GM23338 (cell line): ENCODE results near the gene EGFL7.
"Not testable (repeated sequence)": the region's sequence is repeated elsewhere in the genome, so short reads cannot be mapped to it uniquely, and the experiment has no call there.

Source experiments
- EZH2 ChIP-seq: fragments of 200-600 bp; sonication (generic); IDR thresholded peaks from one replicate; pipeline ENCODE4 v1.8.0; 2017; ENCODE audit warnings: antibody characterized with exemption, mild to moderate bottlenecking, low read depth; ENCODE audit not compliant: unreplicated experiment
- EZH2phosphoT487 ChIP-seq: fragments of 200-600 bp; sonication (generic); IDR thresholded peaks from one replicate; pipeline ENCODE4 v1.8.1; 2018; ENCODE audit warnings: antibody characterized with exemption; ENCODE audit not compliant: unreplicated experiment
- NANOG ChIP-seq: IDR thresholded peaks from 2 replicates; pipeline ENCODE4 v1.6.1; 2016; ENCODE audit warnings: antibody characterized with exemption, borderline replicate concordance
- POLR2AphosphoS5 ChIP-seq: IDR thresholded peaks from 2 replicates; pipeline ENCODE4 v1.6.1; 2016; ENCODE audit warnings: antibody characterized with exemption, low read depth
- STAT1 ChIP-seq: IDR thresholded peaks from one replicate; pipeline ENCODE4 v1.6.1; 2016; ENCODE audit warnings: antibody characterized with exemption; ENCODE audit not compliant: unreplicated experiment
- TF ChIP-seq, protein P1 (sequence below), 2 experiments: fragments of 200-600 bp in 1 of 2; sonication (generic) in 1 of 2; conservative IDR thresholded peaks; 2 replicates each; pipeline versions ENCODE4 v1.5.1 to v1.6.1; 2016 to 2017; ENCODE audit warnings: antibody characterized with exemption in 2 of 2, low read depth in 2 of 2, mild to moderate bottlenecking in 2 of 2, moderate library complexity in 1 of 2
- TF ChIP-seq, protein P2 (sequence below): fragments of 250-450 bp; sonication (Bioruptor Pico); IDR thresholded peaks from 2 replicates; pipeline ENCODE4 v1.5.0; 2020; ENCODE audit warnings: mild to moderate bottlenecking, moderate library complexity
- TF ChIP-seq, protein P3 (sequence below): IDR thresholded peaks from one replicate; pipeline ENCODE4 v1.6.1; 2018; ENCODE audit warnings: antibody characterized with exemption; ENCODE audit not compliant: unreplicated experiment
- TF ChIP-seq, protein P4 (sequence below): IDR thresholded peaks from 2 replicates; pipeline ENCODE4 v1.6.1; 2016; ENCODE audit warnings: antibody characterized with exemption

DNA sequence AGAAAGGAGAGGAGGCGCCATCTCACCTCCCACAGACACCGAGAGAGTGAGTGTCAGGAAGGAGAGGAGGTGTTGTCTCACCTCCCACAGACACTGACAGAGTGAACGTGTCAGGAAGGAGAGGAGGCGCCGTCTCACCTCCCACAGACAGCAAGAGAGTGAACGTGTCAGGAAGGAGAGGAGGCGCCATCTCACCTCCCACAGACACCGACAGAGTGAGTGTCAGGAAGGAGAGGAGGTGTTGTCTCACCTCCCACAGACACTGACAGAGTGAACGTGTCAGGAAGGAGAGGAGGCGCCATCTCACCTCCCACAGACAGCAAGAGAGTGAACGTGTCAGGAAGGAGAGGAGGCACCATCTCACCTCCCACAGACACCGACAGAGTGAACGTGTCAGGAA, 30.6 kb upstream of the EGFL7 start:
- TF ChIP-seq, protein P1, sequence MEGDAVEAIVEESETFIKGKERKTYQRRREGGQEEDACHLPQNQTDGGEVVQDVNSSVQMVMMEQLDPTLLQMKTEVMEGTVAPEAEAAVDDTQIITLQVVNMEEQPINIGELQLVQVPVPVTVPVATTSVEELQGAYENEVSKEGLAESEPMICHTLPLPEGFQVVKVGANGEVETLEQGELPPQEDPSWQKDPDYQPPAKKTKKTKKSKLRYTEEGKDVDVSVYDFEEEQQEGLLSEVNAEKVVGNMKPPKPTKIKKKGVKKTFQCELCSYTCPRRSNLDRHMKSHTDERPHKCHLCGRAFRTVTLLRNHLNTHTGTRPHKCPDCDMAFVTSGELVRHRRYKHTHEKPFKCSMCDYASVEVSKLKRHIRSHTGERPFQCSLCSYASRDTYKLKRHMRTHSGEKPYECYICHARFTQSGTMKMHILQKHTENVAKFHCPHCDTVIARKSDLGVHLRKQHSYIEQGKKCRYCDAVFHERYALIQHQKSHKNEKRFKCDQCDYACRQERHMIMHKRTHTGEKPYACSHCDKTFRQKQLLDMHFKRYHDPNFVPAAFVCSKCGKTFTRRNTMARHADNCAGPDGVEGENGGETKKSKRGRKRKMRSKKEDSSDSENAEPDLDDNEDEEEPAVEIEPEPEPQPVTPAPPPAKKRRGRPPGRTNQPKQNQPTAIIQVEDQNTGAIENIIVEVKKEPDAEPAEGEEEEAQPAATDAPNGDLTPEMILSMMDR (conservative IDR thresholded peaks at IDR 0.05; ENCODE audit: low read depth in 2 of 2): not testable (repeated sequence)
- TF ChIP-seq, protein P2, sequence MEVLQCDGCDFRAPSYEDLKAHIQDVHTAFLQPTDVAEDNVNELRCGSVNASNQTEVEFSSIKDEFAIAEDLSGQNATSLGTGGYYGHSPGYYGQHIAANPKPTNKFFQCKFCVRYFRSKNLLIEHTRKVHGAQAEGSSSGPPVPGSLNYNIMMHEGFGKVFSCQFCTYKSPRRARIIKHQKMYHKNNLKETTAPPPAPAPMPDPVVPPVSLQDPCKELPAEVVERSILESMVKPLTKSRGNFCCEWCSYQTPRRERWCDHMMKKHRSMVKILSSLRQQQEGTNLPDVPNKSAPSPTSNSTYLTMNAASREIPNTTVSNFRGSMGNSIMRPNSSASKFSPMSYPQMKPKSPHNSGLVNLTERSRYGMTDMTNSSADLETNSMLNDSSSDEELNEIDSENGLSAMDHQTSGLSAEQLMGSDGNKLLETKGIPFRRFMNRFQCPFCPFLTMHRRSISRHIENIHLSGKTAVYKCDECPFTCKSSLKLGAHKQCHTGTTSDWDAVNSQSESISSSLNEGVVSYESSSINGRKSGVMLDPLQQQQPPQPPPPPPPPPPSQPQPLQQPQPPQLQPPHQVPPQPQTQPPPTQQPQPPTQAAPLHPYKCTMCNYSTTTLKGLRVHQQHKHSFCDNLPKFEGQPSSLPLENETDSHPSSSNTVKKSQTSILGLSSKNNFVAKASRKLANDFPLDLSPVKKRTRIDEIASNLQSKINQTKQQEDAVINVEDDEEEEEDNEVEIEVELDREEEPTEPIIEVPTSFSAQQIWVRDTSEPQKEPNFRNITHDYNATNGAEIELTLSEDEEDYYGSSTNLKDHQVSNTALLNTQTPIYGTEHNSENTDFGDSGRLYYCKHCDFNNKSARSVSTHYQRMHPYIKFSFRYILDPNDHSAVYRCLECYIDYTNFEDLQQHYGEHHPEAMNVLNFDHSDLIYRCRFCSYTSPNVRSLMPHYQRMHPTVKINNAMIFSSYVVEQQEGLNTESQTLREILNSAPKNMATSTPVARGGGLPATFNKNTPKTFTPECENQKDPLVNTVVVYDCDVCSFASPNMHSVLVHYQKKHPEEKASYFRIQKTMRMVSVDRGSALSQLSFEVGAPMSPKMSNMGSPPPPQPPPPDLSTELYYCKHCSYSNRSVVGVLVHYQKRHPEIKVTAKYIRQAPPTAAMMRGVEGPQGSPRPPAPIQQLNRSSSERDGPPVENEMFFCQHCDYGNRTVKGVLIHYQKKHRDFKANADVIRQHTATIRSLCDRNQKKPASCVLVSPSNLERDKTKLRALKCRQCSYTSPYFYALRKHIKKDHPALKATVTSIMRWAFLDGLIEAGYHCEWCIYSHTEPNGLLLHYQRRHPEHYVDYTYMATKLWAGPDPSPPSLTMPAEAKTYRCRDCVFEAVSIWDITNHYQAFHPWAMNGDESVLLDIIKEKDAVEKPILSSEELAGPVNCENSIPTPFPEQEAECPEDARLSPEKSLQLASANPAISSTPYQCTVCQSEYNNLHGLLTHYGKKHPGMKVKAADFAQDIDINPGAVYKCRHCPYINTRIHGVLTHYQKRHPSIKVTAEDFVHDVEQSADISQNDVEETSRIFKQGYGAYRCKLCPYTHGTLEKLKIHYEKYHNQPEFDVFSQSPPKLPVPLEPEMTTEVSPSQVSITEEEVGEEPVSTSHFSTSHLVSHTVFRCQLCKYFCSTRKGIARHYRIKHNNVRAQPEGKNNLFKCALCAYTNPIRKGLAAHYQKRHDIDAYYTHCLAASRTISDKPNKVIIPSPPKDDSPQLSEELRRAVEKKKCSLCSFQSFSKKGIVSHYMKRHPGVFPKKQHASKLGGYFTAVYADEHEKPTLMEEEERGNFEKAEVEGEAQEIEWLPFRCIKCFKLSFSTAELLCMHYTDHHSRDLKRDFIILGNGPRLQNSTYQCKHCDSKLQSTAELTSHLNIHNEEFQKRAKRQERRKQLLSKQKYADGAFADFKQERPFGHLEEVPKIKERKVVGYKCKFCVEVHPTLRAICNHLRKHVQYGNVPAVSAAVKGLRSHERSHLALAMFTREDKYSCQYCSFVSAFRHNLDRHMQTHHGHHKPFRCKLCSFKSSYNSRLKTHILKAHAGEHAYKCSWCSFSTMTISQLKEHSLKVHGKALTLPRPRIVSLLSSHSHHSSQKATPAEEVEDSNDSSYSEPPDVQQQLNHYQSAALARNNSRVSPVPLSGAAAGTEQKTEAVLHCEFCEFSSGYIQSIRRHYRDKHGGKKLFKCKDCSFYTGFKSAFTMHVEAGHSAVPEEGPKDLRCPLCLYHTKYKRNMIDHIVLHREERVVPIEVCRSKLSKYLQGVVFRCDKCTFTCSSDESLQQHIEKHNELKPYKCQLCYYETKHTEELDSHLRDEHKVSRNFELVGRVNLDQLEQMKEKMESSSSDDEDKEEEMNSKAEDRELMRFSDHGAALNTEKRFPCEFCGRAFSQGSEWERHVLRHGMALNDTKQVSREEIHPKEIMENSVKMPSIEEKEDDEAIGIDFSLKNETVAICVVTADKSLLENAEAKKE: not testable (repeated sequence)
- TF ChIP-seq EZH2phosphoT487, POLR2AphosphoS5, EZH2, STAT1, NANOG: not testable (repeated sequence)
- TF ChIP-seq, protein P3, sequence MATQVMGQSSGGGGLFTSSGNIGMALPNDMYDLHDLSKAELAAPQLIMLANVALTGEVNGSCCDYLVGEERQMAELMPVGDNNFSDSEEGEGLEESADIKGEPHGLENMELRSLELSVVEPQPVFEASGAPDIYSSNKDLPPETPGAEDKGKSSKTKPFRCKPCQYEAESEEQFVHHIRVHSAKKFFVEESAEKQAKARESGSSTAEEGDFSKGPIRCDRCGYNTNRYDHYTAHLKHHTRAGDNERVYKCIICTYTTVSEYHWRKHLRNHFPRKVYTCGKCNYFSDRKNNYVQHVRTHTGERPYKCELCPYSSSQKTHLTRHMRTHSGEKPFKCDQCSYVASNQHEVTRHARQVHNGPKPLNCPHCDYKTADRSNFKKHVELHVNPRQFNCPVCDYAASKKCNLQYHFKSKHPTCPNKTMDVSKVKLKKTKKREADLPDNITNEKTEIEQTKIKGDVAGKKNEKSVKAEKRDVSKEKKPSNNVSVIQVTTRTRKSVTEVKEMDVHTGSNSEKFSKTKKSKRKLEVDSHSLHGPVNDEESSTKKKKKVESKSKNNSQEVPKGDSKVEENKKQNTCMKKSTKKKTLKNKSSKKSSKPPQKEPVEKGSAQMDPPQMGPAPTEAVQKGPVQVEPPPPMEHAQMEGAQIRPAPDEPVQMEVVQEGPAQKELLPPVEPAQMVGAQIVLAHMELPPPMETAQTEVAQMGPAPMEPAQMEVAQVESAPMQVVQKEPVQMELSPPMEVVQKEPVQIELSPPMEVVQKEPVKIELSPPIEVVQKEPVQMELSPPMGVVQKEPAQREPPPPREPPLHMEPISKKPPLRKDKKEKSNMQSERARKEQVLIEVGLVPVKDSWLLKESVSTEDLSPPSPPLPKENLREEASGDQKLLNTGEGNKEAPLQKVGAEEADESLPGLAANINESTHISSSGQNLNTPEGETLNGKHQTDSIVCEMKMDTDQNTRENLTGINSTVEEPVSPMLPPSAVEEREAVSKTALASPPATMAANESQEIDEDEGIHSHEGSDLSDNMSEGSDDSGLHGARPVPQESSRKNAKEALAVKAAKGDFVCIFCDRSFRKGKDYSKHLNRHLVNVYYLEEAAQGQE: not testable (repeated sequence)
- TF ChIP-seq, protein P4, sequence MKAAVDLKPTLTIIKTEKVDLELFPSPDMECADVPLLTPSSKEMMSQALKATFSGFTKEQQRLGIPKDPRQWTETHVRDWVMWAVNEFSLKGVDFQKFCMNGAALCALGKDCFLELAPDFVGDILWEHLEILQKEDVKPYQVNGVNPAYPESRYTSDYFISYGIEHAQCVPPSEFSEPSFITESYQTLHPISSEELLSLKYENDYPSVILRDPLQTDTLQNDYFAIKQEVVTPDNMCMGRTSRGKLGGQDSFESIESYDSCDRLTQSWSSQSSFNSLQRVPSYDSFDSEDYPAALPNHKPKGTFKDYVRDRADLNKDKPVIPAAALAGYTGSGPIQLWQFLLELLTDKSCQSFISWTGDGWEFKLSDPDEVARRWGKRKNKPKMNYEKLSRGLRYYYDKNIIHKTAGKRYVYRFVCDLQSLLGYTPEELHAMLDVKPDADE: not testable (repeated sequence)
